Posterior cingulate gyrus (tissue), 11 donors: ENCODE measurements around the gene IKBIP.
"Not testable (repeated sequence)": the region's sequence is repeated elsewhere in the genome, so short reads cannot be mapped to it uniquely, and the experiment has no call there.

Source experiments
- DNase-seq, 10 donors: peaks; one replicate each; pipeline versions ENCODE4 v3.0.0 to v3.0.0-alpha.2; 2020 to 2021; ENCODE audit warnings: mixed read lengths in 3 of 10
- intact Hi-C: fragments of 100-400 bp; cut with DNase I; formaldehyde crosslinking; loops from one replicate; pipeline ENCODE4 v1.15.1; 2023

The IKBIP gene

GRCh38 chr12:98579835-98580234 is 64.8 kb downstream of the IKBIP start:
- no peak for DNase-seq
- intact Hi-C loops, result no loop called here

DNA sequence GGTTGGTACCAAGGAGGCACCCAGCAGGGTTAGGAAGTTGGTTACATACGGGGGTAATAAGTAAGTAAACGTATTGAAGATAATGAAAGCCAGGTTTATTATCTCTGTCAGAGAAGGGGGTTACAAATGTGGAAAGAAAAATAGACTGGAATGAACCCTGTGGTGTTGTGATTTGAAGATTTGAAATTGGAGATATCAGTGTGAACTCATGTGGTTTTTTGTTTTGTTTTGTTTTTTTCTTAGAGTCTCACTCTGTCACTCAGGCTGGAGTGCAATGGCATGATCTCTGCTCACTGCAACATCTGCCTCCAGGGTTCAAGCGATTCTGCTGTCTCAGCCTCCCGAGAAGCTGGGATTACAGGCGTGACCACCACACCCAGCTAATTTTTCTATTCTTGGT is 65.2 kb downstream of the IKBIP start:
- intact Hi-C loops, result no loop called here
- DNase-seq, result no peak

DNA sequence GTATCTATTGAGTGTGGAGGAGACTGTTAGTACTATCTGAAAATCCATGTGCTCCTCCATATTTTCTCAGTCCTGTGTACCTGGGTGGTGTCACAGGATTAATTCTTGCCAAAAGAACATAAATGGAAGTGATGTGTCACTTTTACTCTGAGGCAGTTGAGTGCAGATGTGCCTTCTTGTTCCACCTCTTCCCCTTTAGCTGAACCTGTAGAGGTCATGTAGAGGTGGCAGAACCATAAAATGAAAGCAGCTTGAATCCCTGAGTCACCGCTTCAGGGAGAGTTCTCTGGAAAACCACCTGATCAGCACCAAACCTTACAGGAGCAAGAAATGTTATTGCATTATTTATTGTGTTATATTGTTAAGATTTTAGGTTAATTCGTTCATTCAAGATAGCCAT is 65.8 kb downstream of the IKBIP start:
- intact Hi-C loops, result no loop called here
- DNase-seq, result no peak

GRCh38 chr12:98578392-98578791 is 66.2 kb downstream of the IKBIP start:
- intact Hi-C loops, result no loop called here
- no peak for DNase-seq

- DNase-seq, intact Hi-C loops: not testable (repeated sequence)
Observed at GRCh38 chr12:98576795-98577194, 67.8 kb downstream of the IKBIP start.

- no peak for DNase-seq
- intact Hi-C loops, result no loop called here
Observed at GRCh38 chr12:98575013-98575412, 69.6 kb downstream of the IKBIP start.
